ENCODE data around the gene TRUB2. TPM values are rescaled to one million over a fixed set of nuclear protein-coding genes. Genes with fewer than 3 reads are reported as not detected.
A peak's percentile ranks its signal among the peaks of the same experiment; 100 is the strongest.

The TRUB2 gene
- total RNA-seq, 6 experiments from 2014 or later = 16.7 to 35.5 (median 24.5) TPM

DNA sequence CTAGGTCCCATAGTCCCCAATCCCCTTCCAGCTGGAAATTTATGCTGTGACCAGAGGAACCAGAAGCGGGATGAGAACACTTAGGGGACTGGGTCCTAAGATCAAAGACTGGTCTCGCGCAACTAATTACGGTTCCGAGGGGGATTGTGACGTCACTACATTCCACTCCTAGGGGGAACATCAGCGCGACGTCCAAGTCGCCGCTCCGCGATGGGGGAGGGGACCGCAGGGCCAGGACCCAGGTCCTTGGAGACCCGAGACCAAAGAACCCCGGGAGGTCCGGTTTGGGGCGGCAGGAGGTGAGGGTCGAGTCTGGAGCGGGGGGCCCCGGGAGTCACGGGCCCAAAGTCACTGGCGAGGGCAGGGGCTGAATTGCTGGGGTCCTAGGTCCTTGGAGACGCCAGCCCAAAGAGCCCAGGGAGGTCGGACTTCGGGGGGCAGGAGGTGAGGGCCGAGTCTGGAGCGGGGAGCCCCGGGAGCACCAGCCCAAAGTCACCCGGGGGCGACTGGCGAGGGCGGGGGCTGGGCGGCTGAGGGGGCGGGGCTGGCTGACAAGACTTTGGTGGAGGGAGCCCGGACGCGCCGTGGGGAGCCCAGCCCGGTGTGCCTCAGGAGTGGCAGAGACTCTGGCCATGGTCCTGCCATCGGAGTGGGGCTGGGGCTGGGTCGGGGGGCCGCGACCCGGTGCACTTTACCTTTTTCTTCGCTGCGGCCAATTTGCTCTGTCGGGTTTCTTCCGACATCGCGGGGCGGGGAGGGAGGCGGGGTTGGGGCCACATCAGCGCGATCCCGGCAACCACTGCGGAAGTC, 46.8 kb downstream of the TRUB2 start, which contains the start of gene GOLGA2:
Gene GOLGA2 (minus strand): TSS at position 810 of the 810 bp plus-strand sequence. CDS start 31 bp downstream, at position 779.
- no peaks in the 10 kb centered on the region for H3K27me3 ChIP-seq
- peaks cover 0 to 26% (median 8%) of the 10 kb centered on the region in 4 donors for H3K36me3 ChIP-seq
- H3K9me3 ChIP-seq = no peaks in the 10 kb centered on the region
- TF ChIP-seq POLR2A (IDR thresholded peaks at IDR 0.05) (no peak), CTCF (IDR thresholded peaks at IDR 0.05) (no peak)
- intact Hi-C loops (cut with DNase I) = no loop called here
- ATAC-seq = peak; percentile 58 to 69 (median 64)
- H3K27ac ChIP-seq = peak within 1 kb of the TSS; percentile 74 to 83 (median 79)
- peak within 1 kb of the TSS; percentile 89 to 96 (median 94) for H3K4me3 ChIP-seq
- peaks cover 0 to 19% (median 4%) of the 10 kb centered on the region in 4 donors for H3K4me1 ChIP-seq
- no peak for DNase-seq
- under 1% methylated on average over 15 of the region's 57 CpGs for WGBS (ENCODE audit: insufficient coverage, low coverage, low lambda C conversion rate, missing lambda C conversion rate)

GRCh38 chr9:128274245-128274644, 48.0 kb downstream of the TRUB2 start:
- peaks cover 0 to 19% (median 4%) of the 10 kb centered on the region in 4 donors for H3K4me1 ChIP-seq
- H3K27ac ChIP-seq = no peak overlapping the region
- no peak for ATAC-seq
- H3K4me3 ChIP-seq = no peak overlapping the region
- no peaks in the 10 kb centered on the region for H3K27me3 ChIP-seq
- no peak for TF ChIP-seq CTCF (IDR thresholded peaks at IDR 0.05)
- TF ChIP-seq POLR2A (IDR thresholded peaks at IDR 0.05) = no peak
- intact Hi-C loops (cut with DNase I) = no loop called here
- DNase-seq = no peak
- H3K36me3 ChIP-seq = peaks cover 0 to 28% (median 8%) of the 10 kb centered on the region in 4 donors
- 60% methylated on average over 8 of the region's 8 CpGs for WGBS (ENCODE audit: insufficient coverage, low coverage, low lambda C conversion rate, missing lambda C conversion rate)
- no peaks in the 10 kb centered on the region for H3K9me3 ChIP-seq

- WGBS (ENCODE audit: insufficient coverage, low coverage, low lambda C conversion rate, missing lambda C conversion rate) = 80% methylated on average over 5 of the region's 5 CpGs
Measured at GRCh38 chr9:128271512-128271911, 50.7 kb downstream of the TRUB2 start.

GRCh38 chr9:128271112-128271511, 51.1 kb downstream of the TRUB2 start:
- peaks cover 0 to 38% (median 8%) of the 10 kb centered on the region in 4 donors for H3K36me3 ChIP-seq
- H3K4me3 ChIP-seq = no peak overlapping the region
- H3K27ac ChIP-seq = no peak overlapping the region
- intact Hi-C loops (cut with DNase I) = no loop called here
- DNase-seq (no peak), ATAC-seq (no peak)
- H3K9me3 ChIP-seq = no peaks in the 10 kb centered on the region
- no peak for TF ChIP-seq POLR2A (IDR thresholded peaks at IDR 0.05)
- no peak for TF ChIP-seq CTCF (IDR thresholded peaks at IDR 0.05)
- peaks cover 0 to 9% (median 0%) of the 10 kb centered on the region in 4 donors for H3K4me1 ChIP-seq
- no peaks in the 10 kb centered on the region for H3K27me3 ChIP-seq
- WGBS (ENCODE audit: insufficient coverage, low coverage, low lambda C conversion rate, missing lambda C conversion rate) = 83% methylated on average over 1 of the region's 3 CpGs

More at GRCh38 chr9:128271512-128271911, 50.7 kb downstream of the TRUB2 start:
- Histone ChIP-seq H3K9me3 (no peaks in the 10 kb centered on the region), H3K4me3 (no peak overlapping the region), H3K4me1 (peaks cover 0 to 9% (median 0%) of the 10 kb centered on the region in 4 donors), H3K36me3 (peaks cover 0 to 38% (median 8%) of the 10 kb centered on the region in 4 donors), H3K27me3 (no peaks in the 10 kb centered on the region), H3K27ac (no peak overlapping the region)
- no peak for DNase-seq
- intact Hi-C loops (cut with DNase I) = no loop called here
- TF ChIP-seq CTCF (IDR thresholded peaks at IDR 0.05) (no peak), POLR2A (IDR thresholded peaks at IDR 0.05) (no peak)
- no peak for ATAC-seq
